ENCODE results near the gene CTDP1. TPM values are rescaled to one million over a fixed set of nuclear protein-coding genes. Genes with fewer than 3 reads are reported as not detected.

Gene CTDP1
- total and polyA plus RNA-seq, 12 donors, result 3.8 to 23.9 (median 15.8) TPM

- no peak for DNase-seq
- no peaks in the 10 kb centered on the region for H3K4me1 ChIP-seq (replicated peaks in 1 of 2)
- intact Hi-C loops (cut with DNase I), result no loop called here
- H3K27me3 ChIP-seq, result no peaks in the 10 kb centered on the region
- no peak overlapping the region for H3K4me3 ChIP-seq
- TF ChIP-seq CTCF (IDR thresholded peaks at IDR 0.05), result no peak
- no peak for TF ChIP-seq POLR2A (IDR thresholded peaks at IDR 0.05)
- H3K27ac ChIP-seq, result no peak overlapping the region
- no peaks in the 10 kb centered on the region for H3K9me3 ChIP-seq (replicated peaks in 1 of 3)
- H3K36me3 ChIP-seq (replicated peaks in 1 of 2), result no peaks in the 10 kb centered on the region
Observed at GRCh38 chr18:79763407-79763806, 83.8 kb downstream of the CTDP1 start.

GRCh38 chr18:79764131-79764530 is 84.5 kb downstream of the CTDP1 start:
- Histone ChIP-seq H3K36me3 (replicated peaks in 1 of 2) (no peaks in the 10 kb centered on the region), H3K9me3 (replicated peaks in 1 of 3) (no peaks in the 10 kb centered on the region), H3K27ac (no peak overlapping the region), H3K4me3 (no peak overlapping the region), H3K27me3 (no peaks in the 10 kb centered on the region), H3K4me1 (replicated peaks in 1 of 2) (no peaks in the 10 kb centered on the region)
- TF ChIP-seq POLR2A (IDR thresholded peaks at IDR 0.05) (no peak), CTCF (IDR thresholded peaks at IDR 0.05) (no peak)
- WGBS, 4 donors, result 78 to 92% methylated on average over 5 to 6 of the region's 6 CpGs; no CpG with 5 or more reads in 2 of the 4 donors
- DNase-seq, result no peak
- intact Hi-C loops (cut with DNase I), result no loop called here

- intact Hi-C loops (cut with DNase I), result no loop called here
- Histone ChIP-seq H3K36me3 (replicated peaks in 1 of 2) (no peaks in the 10 kb centered on the region), H3K9me3 (replicated peaks in 1 of 3) (no peaks in the 10 kb centered on the region), H3K4me1 (replicated peaks in 1 of 2) (no peaks in the 10 kb centered on the region), H3K27me3 (no peaks in the 10 kb centered on the region), H3K4me3 (no peak overlapping the region), H3K27ac (no peak overlapping the region)
- no peak for DNase-seq
- TF ChIP-seq CTCF (IDR thresholded peaks at IDR 0.05) (no peak), POLR2A (IDR thresholded peaks at IDR 0.05) (no peak)
- WGBS, 4 donors, result 45 to 58% (median 53%) methylated on average over 12 to 14 of the region's 14 CpGs
Observed at GRCh38 chr18:79765491-79766245, 86.1 kb downstream of the CTDP1 start.

- no peak overlapping the region for H3K4me3 ChIP-seq
- DNase-seq, result no peak
- intact Hi-C loops (cut with DNase I), result no loop called here
Observed at GRCh38 chr18:79766308-79766707, 86.7 kb downstream of the CTDP1 start.

More at GRCh38 chr18:79766308-79766707, 86.7 kb downstream of the CTDP1 start:
- no peaks in the 10 kb centered on the region for H3K9me3 ChIP-seq (replicated peaks in 1 of 3)
- no peaks in the 10 kb centered on the region for H3K36me3 ChIP-seq (replicated peaks in 1 of 2)
- no peaks in the 10 kb centered on the region for H3K27me3 ChIP-seq
- H3K27ac ChIP-seq, result no peak overlapping the region
- no peak for TF ChIP-seq POLR2A (IDR thresholded peaks at IDR 0.05)
- TF ChIP-seq CTCF (IDR thresholded peaks at IDR 0.05), result no peak
- WGBS, 4 donors, result 67 to 77% (median 69%) methylated on average over 8 to 16 of the region's 16 CpGs
- no peaks in the 10 kb centered on the region for H3K4me1 ChIP-seq (replicated peaks in 1 of 2)

All from adrenal gland (tissue), 12 donors.